Measurements from ENCODE around the gene RNU1-4.
"Not testable (repeated sequence)": the region's sequence is repeated elsewhere in the genome, so short reads cannot be mapped to it uniquely, and the experiment has no call there.

The RNU1-4 gene

DNA sequence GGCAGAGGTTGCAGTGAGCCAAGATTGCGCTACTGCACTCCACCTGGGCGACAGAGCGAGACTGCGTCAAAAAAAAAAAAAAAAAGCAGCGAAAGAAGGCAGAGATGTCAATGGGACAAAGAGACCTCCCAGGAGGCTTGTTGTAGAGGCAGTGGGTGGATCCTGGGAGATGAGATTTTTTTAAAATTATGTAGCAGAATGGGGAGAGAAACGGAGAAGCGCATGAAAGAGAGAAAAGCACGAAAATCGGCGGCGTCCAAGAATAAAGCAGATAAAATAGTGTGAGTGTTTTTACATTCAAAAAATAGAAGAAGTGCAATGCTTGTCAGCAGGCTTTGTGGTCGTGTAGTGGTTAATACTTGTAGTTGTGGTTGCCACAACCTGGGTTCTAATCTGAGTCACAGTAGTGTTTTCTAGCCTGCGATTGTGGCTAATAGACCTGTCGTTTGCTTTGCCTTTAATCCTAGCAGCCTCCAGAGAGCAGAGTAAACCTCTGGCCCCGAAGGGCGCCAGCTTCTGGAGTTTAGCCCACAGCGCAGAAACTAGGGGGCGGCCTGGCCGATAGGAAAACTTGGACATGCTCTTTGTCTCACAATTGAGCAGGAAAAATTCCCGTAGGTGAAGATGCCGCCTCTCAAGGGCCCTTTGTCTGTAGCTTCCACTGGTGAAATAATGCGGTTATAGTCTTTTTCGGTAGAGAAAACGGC lies 11.9 kb upstream of the RNU1-4 start:
- peak; percentile 7 for ATAC-seq

DNA sequence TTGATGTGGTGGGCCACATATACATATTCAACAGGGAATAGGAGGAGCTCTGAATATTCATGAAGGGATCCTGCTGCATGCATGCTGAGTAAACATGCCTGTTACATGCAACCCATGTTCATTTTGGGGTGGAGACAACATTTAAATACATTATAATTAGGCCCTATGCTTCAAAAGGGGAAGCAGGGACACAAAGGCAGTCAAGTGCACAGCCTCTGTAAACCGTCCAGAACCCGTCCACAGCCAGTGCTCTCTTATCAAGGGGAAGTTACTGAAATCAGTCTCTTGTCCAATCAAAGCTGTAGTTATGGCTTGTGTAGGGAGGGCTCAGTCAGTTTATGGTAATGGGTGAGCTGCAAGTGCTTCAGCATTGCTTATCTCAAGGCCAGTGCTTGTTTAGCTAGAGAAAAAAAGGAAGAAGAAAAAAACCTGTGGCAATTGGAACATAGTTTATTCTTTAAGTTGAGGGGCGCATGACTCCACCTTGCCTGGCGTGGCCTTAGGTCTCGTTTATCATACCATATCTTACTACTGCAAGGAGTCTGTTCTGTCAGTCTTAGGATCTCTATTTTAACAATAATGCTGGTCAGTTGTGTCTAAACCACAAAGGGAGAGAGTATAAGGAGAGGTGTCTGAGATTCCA lies 7.9 kb upstream of the RNU1-4 start:
- ATAC-seq, DNase-seq: not testable (repeated sequence)

More for the DNA sequence above, 11.9 kb upstream of the RNU1-4 start:
- DNase-seq: peak; percentile 28

DNA sequence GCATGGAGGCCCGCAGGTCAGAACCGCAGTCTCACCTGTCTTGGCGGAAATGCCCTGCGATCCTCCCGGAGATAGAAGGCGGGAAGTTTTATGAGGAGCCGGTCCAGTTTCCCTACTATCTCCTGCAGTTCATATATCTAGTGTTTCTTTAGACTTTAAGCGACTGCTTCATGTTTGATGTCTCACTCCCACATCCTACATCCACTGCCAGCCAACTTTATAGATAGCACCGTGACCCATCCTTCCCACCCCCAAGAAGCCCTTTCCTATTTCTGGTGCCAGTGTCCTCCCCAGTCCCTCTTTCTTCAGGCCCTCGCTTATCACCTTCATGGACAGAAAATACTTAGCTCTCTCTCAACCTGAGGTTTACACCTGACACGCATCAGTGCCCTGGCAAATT lies 914 bp downstream of the RNU1-4 start:
- not testable (repeated sequence) for ATAC-seq, DNase-seq

DNA sequence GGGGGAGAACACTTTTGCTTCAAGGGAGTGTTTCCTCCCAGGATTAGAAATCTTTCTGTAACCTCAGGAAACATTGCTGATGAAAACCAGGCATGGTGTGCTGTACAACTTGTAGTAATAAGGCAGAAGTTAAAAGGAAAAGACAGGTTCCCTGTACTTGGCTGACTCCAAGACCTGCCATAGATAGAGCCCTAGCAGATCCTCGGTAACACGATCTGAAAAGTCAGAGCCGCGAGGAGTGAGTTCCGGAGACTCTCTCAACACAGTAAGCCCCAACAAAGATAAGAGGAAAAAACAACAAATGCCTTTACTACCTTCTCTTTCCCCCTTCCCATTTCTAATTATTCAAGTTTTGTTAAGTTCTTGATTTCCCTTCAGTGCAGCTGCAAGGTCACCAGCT lies 7.3 kb downstream of the RNU1-4 start:
- ATAC-seq, DNase-seq: not testable (repeated sequence)

DNA sequence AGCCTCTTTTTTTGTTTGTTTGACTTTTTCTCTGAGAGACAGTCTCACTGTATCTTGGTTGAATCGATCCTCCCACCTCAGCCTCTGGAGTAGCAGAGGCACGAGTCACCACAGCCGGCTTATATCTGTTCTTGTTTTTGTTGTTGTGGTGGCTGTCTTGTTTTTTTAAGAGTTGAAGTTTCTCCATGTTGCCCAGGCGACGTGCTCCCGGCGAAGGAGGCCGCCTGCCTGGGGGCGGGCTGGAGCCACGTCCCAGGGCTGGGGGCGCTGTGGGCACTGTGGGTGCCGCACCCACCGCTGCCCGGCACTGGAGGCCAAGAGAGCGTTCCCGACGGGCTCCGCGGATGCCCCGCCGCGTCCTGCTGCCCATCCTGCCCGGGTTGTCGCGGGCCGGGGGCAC lies 8.4 kb downstream of the RNU1-4 start:
- DNase-seq, ATAC-seq: not testable (repeated sequence)

DNA sequence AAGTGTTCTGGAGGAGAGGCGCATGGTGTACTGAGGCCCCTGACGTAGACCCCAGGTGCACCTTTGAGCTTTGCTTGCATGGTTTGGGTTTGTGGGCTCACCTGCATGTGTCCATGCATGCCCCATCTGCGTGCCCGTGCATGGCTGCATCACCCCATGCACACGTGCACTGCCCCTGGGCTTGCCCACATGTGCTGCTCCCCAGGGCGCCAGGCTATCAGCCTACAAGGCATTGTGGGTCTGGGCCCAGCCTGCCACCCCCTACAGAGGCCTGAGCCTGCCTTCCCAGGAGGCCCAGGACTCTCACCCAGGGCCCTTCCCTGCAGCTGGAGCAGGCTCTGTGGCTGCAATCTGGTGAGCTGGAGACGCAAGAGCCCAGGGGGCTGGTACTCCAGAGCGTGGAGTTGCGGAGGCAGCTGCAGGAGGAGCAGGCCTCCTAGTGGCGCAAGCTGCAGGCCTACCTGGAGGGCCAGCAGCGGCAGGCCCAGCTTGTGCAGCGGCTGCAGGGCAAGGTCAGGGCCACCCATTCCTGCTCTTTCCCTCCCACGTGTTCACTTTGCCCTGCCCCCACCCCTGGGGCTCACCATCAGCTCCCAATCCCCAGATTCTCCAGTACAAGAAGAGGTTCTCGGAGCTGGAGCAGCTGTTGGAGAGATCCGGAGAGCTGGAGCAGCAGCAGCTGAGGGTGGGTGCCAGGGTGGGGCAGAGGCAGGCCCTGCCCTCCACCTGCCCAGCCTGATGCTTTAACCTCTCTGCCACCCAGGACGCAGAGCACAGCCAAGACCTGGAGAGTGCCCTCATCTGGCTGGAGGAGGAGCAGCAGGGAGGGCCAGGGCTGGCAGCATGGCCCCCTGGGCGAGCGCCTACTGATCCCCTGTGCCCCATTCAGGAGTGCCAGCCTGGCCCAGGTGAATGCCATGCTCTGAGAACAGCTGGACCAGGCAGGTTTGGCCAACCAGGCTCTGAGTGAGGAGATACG lies 9.9 kb downstream of the RNU1-4 start:
- peak; percentile 82 for ATAC-seq
- not testable (repeated sequence) for DNase-seq

DNA sequence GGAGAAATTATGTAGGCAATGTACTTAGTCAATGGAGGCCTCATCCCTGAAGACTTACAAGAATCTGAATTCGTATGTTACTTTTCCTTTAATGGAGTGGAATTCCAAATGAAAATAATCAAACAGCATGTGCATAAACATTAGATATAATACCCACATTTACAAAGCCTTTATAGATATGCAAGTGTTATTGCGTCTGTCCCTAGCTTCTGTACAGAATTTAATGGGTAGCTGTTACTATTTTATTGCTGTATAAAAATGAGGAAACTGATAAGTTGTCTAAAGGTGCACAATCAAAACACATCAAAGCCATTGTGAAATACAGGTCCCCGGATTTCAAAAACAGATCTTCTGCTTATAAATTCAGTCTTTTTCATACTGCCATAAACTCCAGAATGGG lies 12.5 kb downstream of the RNU1-4 start:
- DNase-seq, ATAC-seq: not testable (repeated sequence)

DNA sequence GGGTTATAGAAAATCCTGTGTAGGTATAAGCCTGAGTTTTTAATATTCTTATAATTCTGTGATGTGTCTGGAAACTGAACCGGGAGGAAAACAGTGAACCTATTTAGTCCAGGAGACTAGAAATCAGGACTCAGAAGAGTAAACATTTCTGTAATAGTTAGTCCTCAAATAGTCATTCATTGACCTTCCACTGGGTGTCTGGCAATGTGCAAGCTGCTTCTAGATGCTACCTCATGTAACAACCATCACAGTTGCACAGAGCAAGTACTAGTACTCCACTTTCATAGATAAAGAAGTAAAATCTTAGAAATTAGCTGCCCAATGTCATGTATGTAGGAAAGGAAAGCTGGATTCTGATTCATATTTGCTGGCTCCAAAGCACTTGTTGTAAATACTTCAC lies 15.1 kb downstream of the RNU1-4 start:
- not testable (repeated sequence) for ATAC-seq, DNase-seq

DNA sequence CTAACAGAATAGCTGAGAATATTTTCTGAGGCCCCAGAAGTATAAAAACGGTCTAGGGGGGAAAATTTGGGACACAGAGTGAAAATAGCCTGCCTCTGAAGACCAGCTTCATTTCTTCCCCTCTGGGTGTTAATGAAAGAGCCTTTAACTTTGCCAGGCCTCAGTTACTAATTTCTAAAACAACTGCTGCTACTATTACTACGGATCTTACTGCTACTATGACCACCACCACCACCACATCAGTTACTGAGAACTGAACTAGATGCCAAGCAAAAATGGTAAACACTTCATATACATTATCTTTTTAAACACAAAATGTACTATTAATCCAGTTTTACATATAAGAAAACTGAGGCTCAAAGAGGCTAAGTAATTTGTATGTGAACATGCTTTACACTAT lies 15.6 kb downstream of the RNU1-4 start:
- ATAC-seq, DNase-seq: not testable (repeated sequence)

DNA sequence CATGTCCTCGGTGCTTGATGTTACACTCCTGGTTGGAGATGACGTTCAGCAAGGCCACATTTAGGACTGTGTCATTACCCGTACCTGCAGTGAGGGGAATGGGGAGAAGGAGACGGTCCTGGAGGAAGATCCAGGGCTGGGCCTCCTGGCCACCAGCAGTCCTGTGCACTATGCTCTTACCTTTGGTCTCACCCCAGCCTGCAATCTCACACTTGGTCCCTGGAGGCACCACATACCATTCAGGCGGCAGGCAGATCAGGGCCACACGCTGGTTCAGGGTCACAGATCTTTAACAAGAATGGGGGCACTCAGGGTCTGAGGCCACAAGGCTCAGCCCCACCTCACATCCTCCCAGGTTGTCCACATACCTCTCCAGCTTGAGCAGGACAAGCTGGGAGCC lies 17.3 kb downstream of the RNU1-4 start:
- DNase-seq, ATAC-seq: not testable (repeated sequence)

DNA sequence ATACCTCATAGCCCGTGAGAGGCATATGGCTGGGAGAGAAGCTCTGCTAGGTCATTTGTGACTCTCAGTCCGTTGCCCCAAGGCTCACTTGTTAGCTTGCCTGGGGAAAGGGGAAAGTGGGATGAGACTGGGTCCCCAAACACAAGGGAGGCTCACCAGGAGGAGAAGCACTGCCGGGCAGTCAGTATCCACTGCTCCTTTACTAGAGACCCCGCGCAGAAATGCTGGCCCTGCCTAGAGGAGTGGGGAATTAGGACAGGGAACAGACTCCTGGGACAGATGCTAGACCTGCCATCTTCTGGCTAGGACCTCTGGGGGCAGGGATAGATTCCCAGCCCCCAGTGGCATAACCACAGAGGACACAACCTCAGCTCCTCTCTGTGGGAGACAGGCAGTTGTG lies 17.7 kb downstream of the RNU1-4 start:
- DNase-seq, ATAC-seq: not testable (repeated sequence)

DNA sequence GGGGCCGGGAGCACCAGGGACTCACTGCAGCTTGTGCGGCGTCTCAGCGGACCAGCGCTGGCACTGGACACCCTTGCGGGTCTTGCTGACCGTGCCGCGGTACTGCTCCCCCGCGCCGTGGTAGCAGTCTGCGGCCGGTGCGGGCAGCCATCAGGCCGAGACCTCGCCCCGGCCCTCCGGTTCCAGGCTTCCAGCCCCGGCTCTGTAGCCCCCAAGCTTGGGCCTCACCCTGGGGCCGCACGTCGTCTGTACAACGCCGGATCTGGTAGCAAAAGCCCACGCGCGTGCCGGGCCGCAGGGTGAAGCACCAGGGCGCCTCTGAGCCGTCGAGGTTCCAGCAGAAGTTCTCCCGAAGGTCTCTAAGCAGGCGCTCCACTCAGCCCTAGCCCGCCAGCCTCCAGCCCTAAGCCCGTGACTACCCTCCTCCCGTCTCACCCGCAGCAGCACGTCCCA lies 18.8 kb downstream of the RNU1-4 start:
- ATAC-seq, DNase-seq: not testable (repeated sequence)

DNA sequence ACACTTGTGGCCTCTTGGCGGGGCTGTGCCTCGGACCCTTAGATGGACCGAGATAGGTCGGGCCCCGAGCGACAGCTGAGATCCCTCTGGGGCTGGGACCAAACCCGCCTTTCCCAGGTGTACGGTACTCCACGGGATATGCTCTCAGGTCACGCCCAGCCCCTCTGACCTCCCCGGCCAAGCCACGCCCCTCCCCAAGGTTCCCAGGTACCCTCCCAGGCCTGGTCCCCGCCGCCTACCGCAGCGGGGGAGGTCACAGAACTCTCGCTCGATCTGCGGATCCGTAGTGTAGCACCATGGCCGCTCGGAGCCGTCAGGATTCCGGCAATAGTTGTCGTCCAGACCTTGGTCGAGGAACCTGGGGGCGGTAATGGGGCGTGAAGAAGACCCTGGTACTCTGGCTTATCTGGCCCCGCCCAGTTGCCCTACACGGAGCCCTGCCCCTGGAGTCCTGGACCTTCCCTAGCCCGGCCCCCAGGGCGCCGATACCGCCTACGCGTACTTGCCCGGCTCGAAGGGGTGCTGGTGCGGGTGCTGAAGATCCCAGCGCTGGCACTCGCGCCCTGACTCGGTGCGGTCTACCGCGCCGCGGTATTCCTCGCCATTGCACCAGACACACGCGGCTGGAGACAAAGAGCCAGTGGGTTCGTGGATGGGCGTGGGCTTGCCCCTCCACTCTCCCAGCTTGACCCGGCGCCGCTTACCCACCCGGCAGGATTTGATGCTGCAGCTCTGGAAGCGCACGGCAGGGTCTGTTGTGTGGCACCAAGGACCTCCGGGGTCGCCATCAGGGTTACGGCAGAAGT lies 19.5 kb downstream of the RNU1-4 start:
- not testable (repeated sequence) for ATAC-seq, DNase-seq

DNA sequence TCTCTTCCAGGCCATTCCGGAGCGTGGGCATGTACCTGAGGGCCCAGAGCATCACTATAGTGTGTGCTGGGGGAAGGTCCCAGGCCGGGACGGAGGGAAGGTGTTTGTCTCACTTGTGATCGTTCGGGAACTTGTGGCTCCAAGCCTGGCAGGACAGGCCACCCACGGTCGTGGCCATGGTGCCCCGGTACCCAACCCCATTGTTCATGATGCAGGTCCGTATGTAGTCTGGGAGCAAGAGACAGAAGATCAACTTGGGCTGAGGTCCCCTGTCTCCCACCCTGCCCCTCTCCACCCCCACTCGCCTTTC lies 20.1 kb downstream of the RNU1-4 start:
- not testable (repeated sequence) for DNase-seq, ATAC-seq

DNA sequence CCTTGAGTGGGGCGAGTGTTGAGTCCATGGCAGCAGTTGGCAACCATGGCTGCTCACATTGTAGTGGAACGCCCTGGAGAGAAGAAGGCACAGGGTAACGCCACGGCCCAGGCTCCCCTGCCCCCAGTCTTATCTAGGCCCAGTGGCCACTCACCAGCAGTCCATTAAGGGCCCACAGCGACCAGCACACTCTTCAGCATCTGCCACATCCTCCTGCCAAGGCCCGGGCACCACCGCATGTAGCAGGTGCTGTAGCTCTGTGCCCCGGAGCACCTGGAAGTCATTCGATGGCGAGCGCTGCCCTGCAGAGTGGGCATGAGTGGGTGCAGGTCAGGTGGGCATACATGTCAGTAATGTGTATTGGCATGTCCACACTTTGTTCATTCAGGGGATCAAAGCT lies 20.5 kb downstream of the RNU1-4 start:
- DNase-seq, ATAC-seq: not testable (repeated sequence)

DNA sequence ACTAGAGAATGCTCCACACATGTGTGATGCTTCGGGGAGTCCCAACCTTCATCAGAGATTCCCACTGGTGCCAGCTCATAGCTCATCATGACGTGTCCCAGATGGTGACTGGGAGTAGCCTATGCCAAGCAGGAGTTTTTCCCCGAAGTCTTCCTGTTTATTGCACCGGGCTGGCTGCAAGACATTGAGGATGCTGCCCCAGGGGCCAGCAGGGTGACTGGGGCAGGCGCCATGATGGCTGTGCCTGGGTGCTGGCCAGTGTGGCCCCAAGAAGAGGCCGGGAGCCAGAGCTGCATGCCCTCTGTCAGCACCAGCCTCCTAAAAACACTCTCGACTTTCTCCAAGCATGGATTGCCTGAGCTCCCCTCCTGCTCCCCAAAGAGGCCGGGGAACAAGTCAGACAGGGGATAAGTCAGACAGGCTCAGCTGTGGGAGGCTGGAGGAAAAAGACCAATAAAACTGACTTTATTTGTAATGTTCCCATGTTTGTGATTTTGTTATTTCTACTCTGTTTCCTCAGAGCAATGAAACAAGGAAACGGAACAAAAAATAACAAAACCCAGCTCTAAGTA lies 24.0 kb downstream of the RNU1-4 start:
- not testable (repeated sequence) for ATAC-seq, DNase-seq

DNA sequence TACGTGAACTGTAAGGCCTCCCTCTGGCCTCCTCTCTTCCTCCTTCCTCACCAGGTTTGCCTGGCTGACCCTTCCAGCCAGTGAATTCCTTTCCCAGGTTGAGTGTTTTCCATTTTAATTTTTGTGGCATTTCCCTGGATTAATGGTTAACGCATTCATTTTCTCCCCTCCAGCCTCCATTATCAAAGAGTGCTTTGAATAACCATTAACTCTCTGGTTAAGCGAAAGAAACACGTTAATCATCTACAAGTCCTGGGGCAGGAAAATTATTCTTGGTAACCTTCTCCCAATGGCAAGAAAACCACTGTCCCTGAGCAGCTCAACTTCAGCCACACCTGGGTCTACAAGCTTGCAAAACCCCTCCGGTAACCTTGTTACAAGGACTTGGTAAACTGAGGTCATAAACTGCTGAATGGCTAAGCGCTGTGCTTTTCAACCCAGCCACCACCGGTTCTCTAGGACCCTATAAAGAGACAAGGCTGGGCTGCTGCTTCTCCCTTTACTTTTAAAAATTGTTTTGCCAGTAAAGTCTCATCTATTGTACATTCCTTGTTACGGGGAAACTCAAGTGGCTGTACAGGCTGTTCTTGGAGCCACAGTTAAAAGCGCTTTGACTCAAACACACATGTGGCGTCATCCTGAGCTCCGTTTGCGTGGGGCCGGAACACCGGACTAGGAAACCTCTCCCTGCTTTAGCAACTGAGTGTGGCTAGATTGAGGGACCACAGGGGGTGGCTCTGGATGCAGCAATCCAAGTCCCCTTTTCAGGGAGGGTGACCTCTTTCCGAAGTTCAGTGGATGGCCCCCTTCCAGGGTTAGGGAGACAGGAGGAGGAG lies 24.7 kb downstream of the RNU1-4 start:
- not testable (repeated sequence) for ATAC-seq

DNA sequence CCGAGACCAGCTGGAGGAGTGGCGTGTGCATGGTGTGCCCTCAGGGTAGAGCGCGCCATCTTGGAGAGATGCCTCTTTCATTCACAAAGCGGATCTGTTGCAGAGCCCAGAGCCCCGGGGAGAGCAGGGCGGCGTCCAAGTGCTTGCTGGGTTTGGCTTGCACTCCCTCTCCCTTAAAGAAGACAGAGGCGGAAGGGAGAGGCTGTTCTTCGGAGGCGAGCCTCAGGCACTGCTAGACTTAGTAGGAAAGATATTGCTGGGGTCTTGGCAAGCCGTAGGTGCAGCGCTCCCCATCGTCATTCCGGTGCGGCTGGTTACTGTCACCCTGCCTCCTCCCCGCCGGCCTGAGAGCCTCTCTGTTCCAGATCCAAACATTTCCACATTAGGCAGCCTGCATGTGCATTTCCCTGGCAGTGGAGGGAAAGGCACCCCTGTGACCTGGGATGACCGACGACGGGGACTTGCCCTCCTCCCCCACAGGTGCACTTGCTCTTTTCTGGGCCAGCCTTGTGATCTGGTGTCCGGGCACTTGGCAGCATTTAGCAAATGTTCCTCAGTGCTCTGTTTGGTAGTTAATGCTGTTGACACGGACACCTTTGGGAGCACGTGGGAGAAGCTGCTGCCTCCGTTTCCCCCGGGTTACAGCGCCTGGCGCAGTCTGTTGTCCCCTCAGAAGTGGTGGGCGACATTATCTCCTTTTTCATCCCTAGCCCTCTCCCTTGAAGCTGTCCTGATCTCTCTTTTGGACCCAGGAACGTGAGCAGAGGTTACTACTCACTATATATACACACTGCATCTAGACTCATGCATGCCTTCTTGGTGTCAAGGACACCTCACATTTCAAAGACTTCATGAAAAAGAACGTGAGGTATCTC lies 25.7 kb downstream of the RNU1-4 start:
- not testable (repeated sequence) for DNase-seq

More for the DNA sequence above, 24.7 kb downstream of the RNU1-4 start:
- not testable (repeated sequence) for DNase-seq

DNA sequence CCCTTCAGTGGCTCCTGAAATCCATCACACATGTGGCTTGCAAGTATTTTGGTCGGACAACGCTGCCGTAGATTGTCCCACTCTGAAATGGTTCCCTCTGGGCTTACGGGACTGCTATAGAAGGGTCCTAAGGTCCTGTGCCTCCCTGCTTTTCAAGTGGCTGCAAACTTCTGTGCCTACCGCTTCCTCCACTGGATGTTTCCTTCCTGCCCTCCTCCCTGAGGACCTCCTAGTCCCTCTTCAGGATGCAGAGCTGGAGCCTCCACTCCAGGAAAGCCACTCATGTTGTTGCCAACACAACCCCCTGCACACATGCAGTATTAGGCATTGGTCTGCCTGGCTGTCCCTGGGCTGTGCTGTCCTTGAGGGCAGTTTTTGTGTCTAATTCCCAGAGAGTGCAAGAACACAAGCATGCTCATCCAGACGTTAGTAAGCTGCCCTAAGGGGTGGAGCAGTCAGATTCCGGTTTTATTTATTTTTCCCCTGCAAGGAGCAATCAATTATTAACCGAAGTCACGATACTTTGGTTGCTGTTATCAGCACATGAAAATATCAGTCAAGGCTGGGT lies 26.5 kb downstream of the RNU1-4 start:
- not testable (repeated sequence) for DNase-seq, ATAC-seq

More for the DNA sequence above, 25.7 kb downstream of the RNU1-4 start:
- not testable (repeated sequence) for ATAC-seq
